ENCODE data around the gene DAB2IP.

- TF ChIP-seq CTCF (IDR thresholded peaks at IDR 0.05) (peak; percentile 13 to 68 (median 53)), POLR2A (IDR thresholded peaks at IDR 0.05) (no peak)
These were observed 33.1 kb downstream of the DAB2IP start for GRCh38 chr9:121684381-121685145.

Data from prostate gland (tissue), 2 donors.